Measurements from ENCODE around the gene CCDC12. TPM values are rescaled to one million over a fixed set of nuclear protein-coding genes. Genes with fewer than 3 reads are reported as not detected.

CCDC12 gene
- total RNA-seq, 1 experiment from 2014 or later, result 31.0 TPM

DNA sequence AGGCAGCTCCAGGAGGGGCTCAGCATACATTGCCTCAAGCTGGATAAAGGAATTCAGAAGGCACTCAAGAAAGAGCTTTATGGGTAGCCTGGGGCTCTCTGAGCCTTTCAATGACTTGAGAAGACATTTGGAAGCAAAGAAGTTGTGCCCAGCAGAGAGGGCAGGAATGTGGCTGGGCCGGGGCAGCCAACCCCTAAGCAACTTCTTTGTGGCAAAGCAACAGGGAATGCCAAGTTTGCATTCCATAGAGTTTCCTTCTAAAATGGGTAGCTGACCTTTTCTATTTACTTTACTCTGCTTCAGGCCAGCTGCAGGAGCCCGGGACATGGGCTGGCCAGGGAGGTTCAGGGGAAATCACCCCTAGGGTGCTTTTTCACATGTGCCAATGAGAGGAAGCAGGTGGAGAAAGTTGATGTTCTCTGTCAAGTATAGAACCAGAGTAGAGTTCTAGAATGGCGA, 45.6 kb downstream of the CCDC12 start:
- DNase-seq (ENCODE audit: low spot score), result no peak
- in situ Hi-C loops (cut with HindIII; ENCODE audit: low sequenced_read_pairs), result no loop called here

- in situ Hi-C loops (cut with HindIII; ENCODE audit: low sequenced_read_pairs), result no loop called here
- peak; percentile 53 for DNase-seq (ENCODE audit: low spot score)
Measured at GRCh38 chr3:46930166-46930944, 46.2 kb downstream of the CCDC12 start.

DNA sequence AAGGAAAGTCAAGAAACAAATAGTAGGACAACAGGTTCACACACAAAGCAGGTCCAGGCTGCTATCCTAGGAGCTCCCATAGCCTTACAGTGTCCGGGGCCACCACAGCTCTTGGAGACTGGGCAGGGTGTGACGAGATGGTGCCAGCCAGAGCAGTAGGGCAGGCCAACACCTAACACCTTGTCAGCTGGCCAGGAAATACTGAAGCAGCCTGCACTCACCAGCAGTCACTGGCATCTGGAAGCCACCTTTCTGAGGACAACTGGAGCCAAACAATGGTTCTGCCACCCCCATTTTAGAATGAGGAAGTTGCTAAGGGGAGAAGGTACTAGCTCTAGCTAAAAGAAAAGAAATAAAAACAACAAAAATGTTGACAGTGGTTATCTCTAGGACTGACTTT, 47.2 kb downstream of the CCDC12 start:
- DNase-seq (ENCODE audit: low spot score), result no peak
- in situ Hi-C loops (cut with HindIII; ENCODE audit: low sequenced_read_pairs), result no loop called here

DNA sequence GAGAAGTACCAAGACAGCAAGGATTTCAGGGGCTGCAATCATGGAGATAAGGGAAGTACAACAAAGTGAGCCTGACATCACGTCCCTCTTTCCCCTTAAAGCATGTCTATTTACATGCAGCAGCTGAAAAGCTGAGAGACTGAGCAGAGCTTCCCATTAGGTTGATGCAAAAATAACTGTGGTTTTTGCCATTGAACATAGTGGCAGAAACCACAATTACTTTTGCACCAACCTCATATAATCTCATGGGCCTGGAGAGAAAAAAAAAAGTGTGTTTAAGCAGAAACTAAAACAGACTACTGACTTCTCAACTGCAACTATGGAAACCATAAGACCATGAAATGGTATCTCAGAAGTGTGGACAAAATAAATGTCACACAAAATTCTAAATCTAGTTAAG, 48.3 kb downstream of the CCDC12 start:
- DNase-seq (ENCODE audit: low spot score), result no peak
- in situ Hi-C loops (cut with HindIII; ENCODE audit: low sequenced_read_pairs), result no loop called here

- no peak for DNase-seq (ENCODE audit: low spot score)
Measured at GRCh38 chr3:46927718-46928073, 48.8 kb downstream of the CCDC12 start.

DNA sequence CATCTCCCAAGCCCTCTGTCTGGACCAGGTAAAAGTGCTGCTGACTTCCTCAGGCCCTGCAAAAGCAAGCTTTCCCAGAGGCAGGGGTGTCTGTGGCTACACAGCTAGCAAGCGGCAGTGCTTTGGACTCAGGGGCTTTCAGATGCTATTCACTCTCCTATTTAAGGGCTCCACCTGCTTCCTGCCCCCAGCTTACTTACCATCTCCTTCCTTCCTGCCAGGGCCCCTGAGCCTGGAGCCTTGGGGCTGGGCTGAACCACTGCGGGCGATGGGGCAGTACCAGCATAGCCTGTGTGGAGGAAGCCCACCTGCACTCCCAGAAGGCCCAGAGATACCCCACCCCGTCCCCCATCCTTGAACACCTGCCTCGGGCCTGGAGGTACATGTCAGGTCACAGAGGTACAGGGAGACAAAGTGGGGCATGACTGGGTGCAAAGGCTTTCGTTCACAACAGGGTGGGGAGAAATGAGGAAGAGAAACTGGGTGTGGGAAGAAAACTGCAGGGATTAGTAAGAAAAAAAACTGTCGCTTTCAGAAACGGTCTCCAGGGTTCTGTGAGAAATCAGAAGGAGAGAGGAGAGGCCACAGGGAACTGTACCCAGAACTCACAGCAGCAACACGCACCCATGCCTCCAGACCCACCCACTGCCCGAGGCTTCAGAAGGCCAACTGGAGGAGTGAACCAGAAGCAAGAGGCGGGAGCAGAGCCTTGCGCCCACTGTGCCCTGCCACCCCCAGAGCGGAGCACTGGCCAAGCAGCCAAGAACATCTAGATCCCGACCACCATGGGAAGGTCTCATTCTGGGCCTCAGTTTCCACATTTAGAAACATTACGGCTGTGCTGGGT, 49.5 kb downstream of the CCDC12 start:
- no peak for DNase-seq (ENCODE audit: low spot score)
- in situ Hi-C loops (cut with HindIII; ENCODE audit: low sequenced_read_pairs), result no loop called here

More at GRCh38 chr3:46927718-46928073, 48.8 kb downstream of the CCDC12 start:
- in situ Hi-C loops (cut with HindIII; ENCODE audit: low sequenced_read_pairs), result no loop called here

GRCh38 chr3:46926447-46926846, 50.1 kb downstream of the CCDC12 start:
- no peak for DNase-seq (ENCODE audit: low spot score)
- in situ Hi-C loops (cut with HindIII; ENCODE audit: low sequenced_read_pairs), result no loop called here

GRCh38 chr3:46926039-46926438, 50.5 kb downstream of the CCDC12 start:
- in situ Hi-C loops (cut with HindIII; ENCODE audit: low sequenced_read_pairs), result no loop called here
- no peak for DNase-seq (ENCODE audit: low spot score)

- in situ Hi-C loops (cut with HindIII; ENCODE audit: low sequenced_read_pairs), result no loop called here
- peak; percentile 43 for DNase-seq (ENCODE audit: low spot score)
Measured at GRCh38 chr3:46925585-46925934, 51.0 kb downstream of the CCDC12 start.

DNA sequence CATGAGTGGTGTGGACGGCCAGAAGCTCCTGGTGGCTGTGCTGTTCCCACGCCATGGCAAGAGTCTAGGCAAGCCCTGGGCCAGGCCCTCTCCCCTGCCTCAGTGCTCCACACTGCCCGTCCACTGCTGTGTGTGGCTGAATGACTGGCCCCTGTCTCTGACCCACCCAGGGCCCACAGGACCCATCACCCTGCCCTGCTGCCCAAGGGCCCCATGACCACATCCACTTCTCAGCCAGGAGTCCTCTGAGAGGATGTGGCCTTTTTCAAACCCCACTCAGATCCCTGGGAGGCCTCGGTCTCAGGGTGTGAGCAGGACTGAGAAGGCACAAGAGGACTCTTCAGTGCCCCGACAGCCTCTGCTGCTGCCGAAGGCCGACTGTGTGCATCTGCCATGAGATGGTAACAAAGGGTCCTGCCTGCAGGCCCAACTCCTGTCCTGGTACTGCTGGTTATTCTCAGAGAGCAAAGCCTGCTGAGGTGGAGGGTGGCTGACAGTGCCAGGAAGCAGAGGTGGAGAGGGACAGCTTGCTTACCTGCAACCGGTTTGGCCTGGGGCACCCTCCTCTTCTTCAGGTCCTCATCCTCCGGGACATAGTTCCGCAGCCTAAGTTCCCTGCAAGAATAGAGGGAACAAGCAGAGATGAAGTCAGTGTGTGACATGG, 51.5 kb downstream of the CCDC12 start:
- in situ Hi-C loops (cut with HindIII; ENCODE audit: low sequenced_read_pairs), result no loop called here
- DNase-seq (ENCODE audit: low spot score), result no peak

DNA sequence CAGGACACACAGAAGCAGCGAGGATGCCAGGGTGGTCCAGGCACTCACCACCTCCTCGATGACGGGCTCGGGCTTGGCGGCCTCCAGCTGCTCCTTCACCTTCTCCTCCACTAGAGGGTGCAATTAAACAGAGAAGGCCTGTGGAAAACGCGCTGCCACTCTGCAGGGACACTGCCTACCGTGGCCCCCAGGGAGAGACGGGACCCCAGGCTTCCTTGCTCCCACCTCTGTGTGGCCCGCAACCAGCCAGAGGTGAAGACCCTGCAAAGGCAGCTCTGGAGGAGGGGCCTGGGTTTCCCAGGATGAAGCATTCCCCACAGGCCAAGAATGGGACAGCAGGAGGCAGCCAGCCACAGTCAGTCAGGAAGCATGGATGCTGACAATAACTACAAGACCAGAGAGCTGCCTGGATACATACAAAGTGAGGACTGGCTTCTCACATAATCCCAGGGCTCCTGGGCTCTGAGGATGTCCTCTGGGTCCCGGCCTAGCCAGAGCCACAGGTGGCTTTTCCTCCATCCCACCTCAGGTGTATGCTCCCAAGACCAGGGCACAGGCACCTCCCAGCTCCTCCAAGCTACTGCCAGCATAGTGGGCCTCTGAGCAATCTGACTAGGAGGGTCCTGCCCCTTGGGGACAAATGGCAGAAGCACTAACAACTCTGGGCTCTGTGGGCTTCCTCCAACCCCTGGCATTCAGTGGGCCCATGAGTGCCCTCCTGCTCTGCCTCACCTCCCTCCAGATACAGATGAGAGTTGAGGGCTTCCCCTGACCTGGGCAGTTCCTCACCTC, 52.8 kb downstream of the CCDC12 start:
- DNase-seq (ENCODE audit: low spot score), result no peak
- in situ Hi-C loops (cut with HindIII; ENCODE audit: low sequenced_read_pairs), result no loop called here

DNA sequence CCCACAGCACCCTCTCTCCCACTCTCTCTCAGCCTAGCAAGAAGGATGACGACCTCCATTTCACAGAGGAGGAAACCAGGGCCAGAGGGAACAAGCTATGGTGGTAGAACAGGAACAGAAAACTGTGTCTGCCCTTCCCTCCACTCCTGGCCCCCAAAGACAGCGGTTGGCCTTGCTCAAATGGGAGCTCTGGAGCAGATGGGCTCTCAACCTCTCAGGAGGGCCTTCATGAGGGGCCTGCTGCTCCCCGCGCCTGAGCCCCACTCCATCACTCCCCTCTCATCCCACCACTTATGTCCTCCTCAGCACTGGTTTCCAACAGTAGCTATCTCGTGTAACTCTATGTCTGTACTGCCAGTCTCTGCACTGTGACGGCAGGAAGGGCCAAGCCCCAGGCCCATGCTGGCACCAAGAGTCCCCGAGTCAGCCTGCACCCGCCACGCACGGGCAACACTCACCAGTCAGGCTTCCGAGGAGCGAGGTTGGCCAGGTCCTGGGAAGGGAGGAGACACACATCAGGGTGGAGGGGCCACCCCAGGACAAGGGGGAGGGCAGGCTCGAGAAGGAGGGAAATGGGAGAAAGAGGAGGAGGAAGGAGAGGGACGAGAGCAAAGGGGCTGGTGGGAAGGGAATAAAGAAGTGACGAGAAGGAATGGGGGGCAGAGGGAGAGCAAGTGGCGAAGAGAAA, 53.5 kb downstream of the CCDC12 start:
- no peak for DNase-seq (ENCODE audit: low spot score)
- in situ Hi-C loops (cut with HindIII; ENCODE audit: low sequenced_read_pairs), result no loop called here

DNA sequence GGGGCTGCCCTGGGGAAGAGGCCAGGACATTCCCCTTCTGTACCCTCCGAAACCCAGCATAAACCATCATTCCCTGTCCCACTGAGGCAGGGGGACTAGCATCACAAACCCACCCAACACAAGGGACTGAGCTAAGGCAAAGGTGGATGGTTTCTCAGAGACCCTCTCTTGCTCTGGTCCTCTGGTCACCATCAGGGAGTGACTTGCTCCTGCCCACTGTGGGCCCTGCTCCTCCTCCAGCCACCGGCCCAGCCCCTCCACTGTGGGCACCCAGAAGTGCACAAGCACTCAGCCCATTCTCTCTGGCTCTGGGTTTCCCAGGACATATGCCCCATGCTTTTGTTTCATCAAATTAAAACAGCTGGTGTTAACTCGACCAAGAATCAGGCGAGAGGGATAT, 54.1 kb downstream of the CCDC12 start:
- no peak for DNase-seq (ENCODE audit: low spot score)
- in situ Hi-C loops (cut with HindIII; ENCODE audit: low sequenced_read_pairs), result no loop called here

DNA sequence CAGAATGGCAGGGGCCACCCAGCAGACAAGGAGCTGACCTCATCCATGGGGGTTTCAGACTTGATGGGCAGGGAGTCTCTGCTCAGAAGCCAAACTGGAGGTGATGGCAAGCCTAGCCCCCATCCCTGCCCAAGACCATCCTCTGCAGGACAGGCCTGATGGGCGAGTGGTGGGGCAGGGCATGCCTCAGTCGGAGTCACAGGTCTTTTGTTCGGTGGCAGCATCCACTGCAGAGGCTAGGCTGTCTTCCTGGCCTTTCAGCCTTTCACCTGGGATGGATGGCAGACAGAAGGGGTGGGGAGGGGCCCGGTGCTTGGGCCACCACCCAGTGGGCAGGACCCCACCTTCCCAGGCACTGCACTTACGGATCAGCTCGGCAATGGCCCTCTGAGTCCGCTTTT, 54.7 kb downstream of the CCDC12 start:
- no peak for DNase-seq (ENCODE audit: low spot score)
- in situ Hi-C loops (cut with HindIII; ENCODE audit: low sequenced_read_pairs), result no loop called here

- no peak for DNase-seq (ENCODE audit: low spot score)
- in situ Hi-C loops (cut with HindIII; ENCODE audit: low sequenced_read_pairs), result no loop called here
Measured at GRCh38 chr3:46921041-46921440, 55.5 kb downstream of the CCDC12 start.

- in situ Hi-C loops (cut with HindIII; ENCODE audit: low sequenced_read_pairs), result no loop called here
- no peak for DNase-seq (ENCODE audit: low spot score)
Measured at GRCh38 chr3:46918634-46919033, 57.9 kb downstream of the CCDC12 start.

DNA sequence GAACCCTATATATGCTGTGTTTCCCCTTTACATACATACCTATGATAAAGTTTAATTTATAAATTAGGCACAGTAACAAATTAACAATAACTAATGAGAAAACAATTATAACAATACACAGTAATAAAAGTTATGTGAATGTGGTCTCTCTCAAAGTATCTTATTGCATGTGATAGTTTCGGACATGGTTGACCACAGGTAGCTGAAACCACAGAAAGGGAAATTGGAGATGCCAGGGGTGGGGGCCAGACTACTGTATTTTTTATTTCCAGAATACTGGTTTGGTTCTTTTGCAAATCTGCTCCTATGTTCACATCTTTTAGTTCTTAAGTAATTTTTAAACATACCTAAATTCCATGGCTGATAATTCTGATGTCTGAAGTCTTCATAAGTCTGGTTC, 58.3 kb downstream of the CCDC12 start:
- DNase-seq (ENCODE audit: low spot score), result no peak
- in situ Hi-C loops (cut with HindIII; ENCODE audit: low sequenced_read_pairs), result no loop called here

- in situ Hi-C loops (cut with HindIII; ENCODE audit: low sequenced_read_pairs), result no loop called here
Measured at GRCh38 chr3:46917257-46917656, 59.3 kb downstream of the CCDC12 start.

GRCh38 chr3:46916799-46917198, 59.7 kb downstream of the CCDC12 start:
- in situ Hi-C loops (cut with HindIII; ENCODE audit: low sequenced_read_pairs), result no loop called here
- no peak for DNase-seq (ENCODE audit: low spot score)

More at GRCh38 chr3:46917257-46917656, 59.3 kb downstream of the CCDC12 start:
- DNase-seq (ENCODE audit: low spot score), result no peak

Data from G401 (cell line).